ENCODE results near the gene MEIS1.

DNA sequence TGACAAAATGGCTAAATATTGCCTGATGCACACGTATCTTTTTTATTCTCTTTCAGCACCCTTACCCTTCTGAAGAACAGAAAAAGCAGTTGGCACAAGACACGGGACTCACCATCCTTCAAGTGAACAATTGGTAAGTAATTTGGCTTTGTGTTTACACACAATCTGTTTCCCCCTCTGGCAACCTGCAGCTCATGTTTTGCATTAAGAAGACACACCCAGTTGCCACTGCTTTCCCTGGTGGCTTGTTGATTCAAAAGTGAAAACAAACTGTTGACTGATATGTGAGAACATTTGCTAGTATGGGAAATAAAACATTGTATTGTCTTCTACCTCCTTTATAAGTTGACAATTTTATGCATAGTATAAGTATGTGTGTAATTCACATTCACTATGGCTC, 113.0 kb downstream of the MEIS1 start:
- TF ChIP-seq, protein P1, sequence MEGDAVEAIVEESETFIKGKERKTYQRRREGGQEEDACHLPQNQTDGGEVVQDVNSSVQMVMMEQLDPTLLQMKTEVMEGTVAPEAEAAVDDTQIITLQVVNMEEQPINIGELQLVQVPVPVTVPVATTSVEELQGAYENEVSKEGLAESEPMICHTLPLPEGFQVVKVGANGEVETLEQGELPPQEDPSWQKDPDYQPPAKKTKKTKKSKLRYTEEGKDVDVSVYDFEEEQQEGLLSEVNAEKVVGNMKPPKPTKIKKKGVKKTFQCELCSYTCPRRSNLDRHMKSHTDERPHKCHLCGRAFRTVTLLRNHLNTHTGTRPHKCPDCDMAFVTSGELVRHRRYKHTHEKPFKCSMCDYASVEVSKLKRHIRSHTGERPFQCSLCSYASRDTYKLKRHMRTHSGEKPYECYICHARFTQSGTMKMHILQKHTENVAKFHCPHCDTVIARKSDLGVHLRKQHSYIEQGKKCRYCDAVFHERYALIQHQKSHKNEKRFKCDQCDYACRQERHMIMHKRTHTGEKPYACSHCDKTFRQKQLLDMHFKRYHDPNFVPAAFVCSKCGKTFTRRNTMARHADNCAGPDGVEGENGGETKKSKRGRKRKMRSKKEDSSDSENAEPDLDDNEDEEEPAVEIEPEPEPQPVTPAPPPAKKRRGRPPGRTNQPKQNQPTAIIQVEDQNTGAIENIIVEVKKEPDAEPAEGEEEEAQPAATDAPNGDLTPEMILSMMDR (IDR thresholded peaks at IDR 0.05; ENCODE audit: low read depth, low read length) = no peak
- TF ChIP-seq EZH2phosphoT487 (IDR thresholded peaks at IDR 0.05; ENCODE audit: low read depth) = no peak

Measured in OCI-LY3 (cell line).